Measurements from ENCODE around the gene MAVS. TPM values are rescaled to one million over a fixed set of nuclear protein-coding genes. Genes with fewer than 3 reads are reported as not detected.

Gene MAVS

Small RNA genes within 50 kb of the gene (microRNA-seq; reads per million reads assigned to microRNA genes)
- gene MIR103A2 (not detected), gene MIR103B2 (not detected)
